IgD-negative memory B cell (primary cell): ENCODE measurements around the gene EVL. TPM values are rescaled to one million over a fixed set of nuclear protein-coding genes. Genes with fewer than 3 reads are reported as not detected.

Experiments
- H3K27ac Mint-ChIP-seq, 3 donors: one replicate each; pipeline ENCODE4 v1.8.0; 2020 to 2022; ENCODE audit warnings: mild to moderate bottlenecking in 3 of 3, mixed read lengths in 3 of 3, moderate library complexity in 1 of 3
- H3K27me3 Mint-ChIP-seq: one replicate; pipeline ENCODE4 v1.8.0; 2021; ENCODE audit warnings: mixed read lengths
- H3K36me3 Mint-ChIP-seq: one replicate; pipeline ENCODE4 v1.8.0; 2020; ENCODE audit warnings: mild to moderate bottlenecking, mixed read lengths
- H3K4me1 Mint-ChIP-seq, 3 donors: one replicate each; pipeline ENCODE4 v1.8.0; 2020 to 2022; ENCODE audit warnings: mixed read lengths in 3 of 3, mild to moderate bottlenecking in 1 of 3
- H3K4me3 Mint-ChIP-seq, 4 donors: one replicate each; pipeline ENCODE4 v1.8.0; 2020 to 2022; ENCODE audit warnings: mild to moderate bottlenecking in 4 of 4, mixed read lengths in 4 of 4, moderate library complexity in 3 of 4
- H3K9me3 Mint-ChIP-seq, 3 donors: one replicate each; pipeline ENCODE4 v1.8.0; 2020 to 2021; ENCODE audit warnings: mixed read lengths in 3 of 3, mild to moderate bottlenecking in 1 of 3
- polyA plus RNA-seq: library from polyadenylated mRNA; unstranded; fragments of 300-500 nt; fragmentation: Illumina TruSeq; gene quantifications from one replicate; pipeline ENCODE4 v1.2.3, GENCODE V29; 2021

EVL gene
- polyA plus RNA-seq, 1 donor from 2014 or later = 73.3 TPM

DNA sequence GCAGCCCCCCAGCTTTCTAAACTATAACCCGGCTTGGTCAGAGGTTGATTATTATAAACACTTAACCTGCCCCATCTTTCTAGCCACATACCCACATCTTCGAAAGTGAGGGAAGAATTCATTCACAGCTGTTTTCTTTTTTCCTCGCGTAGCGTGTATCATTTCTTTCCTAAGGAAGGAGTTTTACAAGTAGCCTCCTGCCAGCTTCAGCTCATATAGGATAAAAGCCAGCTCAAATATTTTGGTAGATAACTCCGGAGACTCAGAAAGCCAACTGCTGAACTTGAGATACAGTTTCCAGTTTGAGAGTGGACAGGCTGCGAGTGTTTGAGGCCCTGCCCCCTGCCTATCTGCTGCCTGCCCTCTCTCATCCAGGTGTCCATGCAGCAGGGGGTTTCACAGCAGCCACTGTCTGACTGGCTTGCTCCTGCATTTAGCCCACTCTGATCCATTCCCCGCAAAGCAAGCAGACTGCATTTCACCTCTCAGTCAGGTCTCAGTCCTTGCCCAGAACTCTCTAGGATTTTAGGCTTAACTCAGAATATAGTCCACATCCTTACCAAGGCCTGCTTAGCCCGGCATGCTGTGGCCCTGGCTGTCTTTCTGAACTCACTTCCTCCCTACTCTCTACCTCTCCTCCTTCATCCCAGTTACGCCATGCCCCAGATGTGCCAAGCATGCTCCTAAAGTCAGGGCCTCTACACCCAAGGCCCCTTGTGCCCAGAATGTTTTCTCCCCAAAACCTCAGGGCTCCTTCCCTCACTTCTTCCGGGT is 46.9 kb downstream of the EVL start:
- H3K27ac Mint-ChIP-seq = peak overlapping the region in 1 of 3 donors; percentile 86
- peaks cover 3% of the 10 kb centered on the region for H3K36me3 Mint-ChIP-seq
- H3K4me3 Mint-ChIP-seq = no peak overlapping the region
- H3K4me1 Mint-ChIP-seq = peaks cover 20 to 31% (median 26%) of the 10 kb centered on the region in 3 donors
- no peaks in the 10 kb centered on the region for H3K27me3 Mint-ChIP-seq
- H3K9me3 Mint-ChIP-seq = no peaks in the 10 kb centered on the region

- Mint-ChIP-seq H3K27me3 (no peaks in the 10 kb centered on the region), H3K4me1 (peaks cover 17 to 26% (median 20%) of the 10 kb centered on the region in 3 donors), H3K4me3 (no peak overlapping the region), H3K27ac (no peak overlapping the region), H3K9me3 (no peaks in the 10 kb centered on the region), H3K36me3 (peaks cover 3% of the 10 kb centered on the region)
These were observed 49.0 kb downstream of the EVL start for GRCh38 chr14:100114109-100114765.

DNA sequence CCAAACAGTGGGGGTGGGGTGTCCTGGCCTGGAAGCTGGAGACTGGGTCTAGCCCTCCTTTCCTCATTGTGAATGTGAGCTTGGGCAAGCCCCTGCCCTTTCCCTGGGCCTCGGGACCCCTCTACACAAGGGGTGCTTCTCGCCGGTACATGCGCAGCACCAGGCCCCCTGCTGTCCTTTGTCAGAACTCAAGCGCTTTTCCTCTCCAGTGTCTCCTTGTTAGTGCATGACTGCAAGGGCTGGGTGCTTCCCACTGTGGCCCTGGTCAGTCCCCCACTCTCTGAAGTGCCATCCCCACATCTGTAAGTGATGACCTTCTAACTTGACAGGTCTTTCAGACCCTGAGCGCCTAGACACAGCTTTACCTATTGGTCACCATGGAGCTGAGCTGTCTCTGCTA is 50.0 kb downstream of the EVL start:
- H3K36me3 Mint-ChIP-seq = peaks cover 3% of the 10 kb centered on the region
- H3K4me1 Mint-ChIP-seq = peaks cover 17 to 26% (median 20%) of the 10 kb centered on the region in 3 donors
- no peaks in the 10 kb centered on the region for H3K27me3 Mint-ChIP-seq
- no peaks in the 10 kb centered on the region for H3K9me3 Mint-ChIP-seq
- no peak overlapping the region for H3K27ac Mint-ChIP-seq
- no peak overlapping the region for H3K4me3 Mint-ChIP-seq

DNA sequence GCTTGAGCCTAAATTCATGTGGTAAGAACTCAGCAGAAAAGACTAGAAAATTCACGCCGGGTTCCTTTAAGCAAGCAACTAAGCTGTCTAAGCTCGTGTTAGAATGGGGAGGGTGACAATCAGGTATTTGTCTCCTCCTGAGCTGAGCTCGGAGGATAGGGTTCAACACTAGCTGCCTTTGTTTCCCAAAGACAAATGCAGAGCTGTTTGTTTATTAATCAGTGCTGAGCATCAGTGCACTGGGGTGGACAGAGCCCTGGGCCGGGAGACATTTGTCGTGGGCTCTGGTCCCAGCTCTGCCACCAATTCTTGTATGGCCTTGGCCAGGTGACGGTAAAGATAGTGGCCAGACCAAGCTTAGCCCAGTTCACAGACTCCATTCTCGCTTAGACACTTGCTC is 50.5 kb downstream of the EVL start:
- Mint-ChIP-seq H3K9me3 (no peaks in the 10 kb centered on the region), H3K27me3 (no peaks in the 10 kb centered on the region), H3K36me3 (peaks cover 3% of the 10 kb centered on the region), H3K27ac (peak overlapping the region in 1 of 3 donors; percentile 35), H3K4me1 (peaks cover 18 to 26% (median 20%) of the 10 kb centered on the region in 3 donors), H3K4me3 (no peak overlapping the region)

GRCh38 chr14:100116134-100116533 is 50.9 kb downstream of the EVL start:
- H3K27me3 Mint-ChIP-seq = no peaks in the 10 kb centered on the region
- H3K9me3 Mint-ChIP-seq = no peaks in the 10 kb centered on the region
- peaks cover 18 to 26% (median 20%) of the 10 kb centered on the region in 3 donors for H3K4me1 Mint-ChIP-seq
- H3K36me3 Mint-ChIP-seq = peaks cover 3% of the 10 kb centered on the region
- H3K4me3 Mint-ChIP-seq = no peak overlapping the region
- H3K27ac Mint-ChIP-seq = peak overlapping the region in 1 of 3 donors; percentile 35

DNA sequence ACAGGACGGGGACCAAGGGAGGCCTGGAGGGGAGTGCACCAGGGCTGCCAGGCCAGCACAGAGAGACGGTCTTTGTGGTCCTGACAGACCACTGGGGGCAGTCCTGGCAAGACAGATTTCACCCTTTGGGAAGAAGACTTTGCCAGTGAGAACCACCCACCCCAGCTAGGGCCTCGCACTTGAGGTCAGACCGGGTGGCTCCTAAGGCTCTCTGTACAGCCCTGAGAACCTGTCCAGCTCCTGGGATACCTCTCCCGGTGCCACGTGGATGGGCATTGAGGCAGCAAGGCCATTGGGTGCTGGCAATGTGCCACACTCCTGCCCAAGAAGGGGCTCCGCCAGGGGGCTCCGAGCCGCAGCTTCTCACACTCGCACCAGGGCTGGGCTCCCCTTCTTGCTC is 51.8 kb downstream of the EVL start:
- no peaks in the 10 kb centered on the region for H3K27me3 Mint-ChIP-seq
- no peaks in the 10 kb centered on the region for H3K9me3 Mint-ChIP-seq
- H3K36me3 Mint-ChIP-seq = peaks cover 3% of the 10 kb centered on the region
- peaks cover 18 to 26% (median 20%) of the 10 kb centered on the region in 3 donors for H3K4me1 Mint-ChIP-seq
- no peak overlapping the region for H3K4me3 Mint-ChIP-seq
- peak overlapping the region in 1 of 3 donors; percentile 31 for H3K27ac Mint-ChIP-seq

DNA sequence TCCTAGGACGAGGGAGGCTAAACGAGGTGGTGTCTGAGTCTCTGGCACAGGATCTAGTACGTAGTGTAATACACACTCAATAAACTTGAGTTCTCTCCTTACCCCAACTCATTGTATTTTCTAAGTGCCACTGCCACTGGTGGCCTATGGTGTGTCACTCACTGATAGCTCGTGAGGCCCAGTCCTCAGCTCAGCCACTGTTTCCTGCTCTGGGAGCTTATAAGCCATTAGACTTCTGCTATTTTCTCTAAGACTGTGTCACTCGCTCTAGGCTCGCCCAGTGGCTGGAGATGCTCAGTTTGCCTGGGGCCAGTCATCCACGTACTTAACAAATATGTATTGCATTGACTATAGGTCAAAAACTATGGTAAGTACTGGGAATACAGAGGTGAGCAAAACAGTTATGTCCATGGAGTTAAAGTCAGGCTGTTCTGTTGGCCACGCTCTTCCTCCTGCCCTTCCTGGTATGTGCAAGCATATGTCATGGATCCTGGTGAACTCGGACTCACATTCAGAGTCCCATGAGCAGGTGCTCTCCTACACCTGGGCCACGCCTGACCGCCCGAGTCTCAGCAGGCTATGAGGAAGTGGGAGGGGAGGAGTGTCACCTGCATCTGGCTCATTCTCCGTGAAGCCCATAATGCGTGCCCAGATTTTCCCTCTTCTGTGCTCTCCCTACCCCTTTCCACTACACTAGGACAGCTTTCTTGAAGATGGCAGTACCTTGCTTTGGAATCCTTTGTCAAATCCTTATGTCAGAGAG is 52.6 kb downstream of the EVL start:
- H3K27ac Mint-ChIP-seq = peak overlapping the region; percentile 3 to 90 (median 31)
- H3K9me3 Mint-ChIP-seq = no peaks in the 10 kb centered on the region
- peaks cover 15 to 22% (median 16%) of the 10 kb centered on the region in 3 donors for H3K4me1 Mint-ChIP-seq
- H3K4me3 Mint-ChIP-seq = peak overlapping the region in 1 of 4 donors; percentile 14
- H3K27me3 Mint-ChIP-seq = no peaks in the 10 kb centered on the region
- peaks cover 3% of the 10 kb centered on the region for H3K36me3 Mint-ChIP-seq

- no peaks in the 10 kb centered on the region for H3K27me3 Mint-ChIP-seq
- H3K36me3 Mint-ChIP-seq = peaks cover 3% of the 10 kb centered on the region
- peak overlapping the region in 2 of 3 donors; percentile 3 to 85 for H3K27ac Mint-ChIP-seq
- H3K4me3 Mint-ChIP-seq = peak overlapping the region in 1 of 4 donors; percentile 1
- H3K4me1 Mint-ChIP-seq = peaks cover 12 to 19% (median 15%) of the 10 kb centered on the region in 3 donors
- H3K9me3 Mint-ChIP-seq = no peaks in the 10 kb centered on the region
These were observed 53.3 kb downstream of the EVL start for GRCh38 chr14:100118396-100119011.

DNA sequence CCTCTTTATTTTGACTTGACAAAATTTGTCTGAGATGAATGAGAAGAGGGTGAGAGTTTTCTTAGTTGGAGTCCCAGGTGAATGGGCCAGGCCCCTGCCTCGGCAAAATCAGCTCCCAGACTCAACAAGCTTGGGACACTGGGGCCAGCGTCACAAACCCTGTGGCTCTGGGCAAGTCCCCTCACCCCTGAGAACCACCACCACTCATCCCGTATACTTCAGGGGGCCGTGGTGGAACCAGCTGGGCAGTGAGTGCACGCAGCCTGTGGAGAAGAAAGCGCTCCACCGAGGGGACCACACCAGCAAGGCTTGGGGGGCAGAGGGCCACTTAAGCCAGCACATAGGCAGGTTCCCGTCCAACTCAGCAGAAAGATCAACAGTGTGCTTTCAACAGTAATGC is 54.0 kb downstream of the EVL start:
- Mint-ChIP-seq H3K9me3 (no peaks in the 10 kb centered on the region), H3K27me3 (no peaks in the 10 kb centered on the region), H3K4me1 (peaks cover 12 to 19% (median 15%) of the 10 kb centered on the region in 3 donors), H3K27ac (peak overlapping the region in 1 of 3 donors; percentile 85), H3K36me3 (peaks cover 3% of the 10 kb centered on the region), H3K4me3 (no peak overlapping the region)

DNA sequence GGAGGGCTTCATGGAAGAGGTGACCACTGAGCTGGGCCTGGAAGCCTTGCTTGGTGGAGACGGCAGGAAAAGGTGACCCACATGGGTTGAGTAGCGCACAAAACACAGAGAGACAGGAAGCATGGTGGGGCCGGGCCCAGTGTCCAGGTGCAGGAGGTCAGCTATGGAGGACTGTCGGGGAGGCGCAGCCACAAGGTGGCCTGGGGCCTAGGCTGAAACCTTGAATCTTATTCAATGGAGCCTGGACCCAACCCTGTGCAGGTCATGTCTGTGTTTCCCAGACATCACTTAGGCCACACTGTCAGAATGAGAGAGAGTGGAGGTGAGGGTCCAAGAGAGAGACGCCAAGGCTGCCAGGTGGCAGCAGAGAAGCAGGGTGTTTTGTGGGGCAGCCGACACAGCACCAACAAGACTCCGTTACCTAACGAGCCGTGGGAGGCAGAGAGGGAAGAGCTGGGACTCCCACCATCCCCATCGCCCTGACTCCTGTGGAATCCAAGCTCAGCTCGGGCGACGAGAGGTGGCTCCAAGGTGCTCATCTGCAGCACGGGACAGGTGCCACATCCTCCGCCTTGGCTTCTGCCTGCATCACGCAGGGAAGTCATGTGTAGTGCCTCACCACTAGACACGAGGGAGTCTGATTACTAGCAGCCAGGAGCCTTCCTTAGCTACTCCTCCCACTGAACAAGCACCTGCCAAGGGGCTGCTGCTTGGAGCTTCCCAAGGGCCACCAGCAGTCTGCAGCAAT is 55.5 kb downstream of the EVL start:
- H3K9me3 Mint-ChIP-seq = no peaks in the 10 kb centered on the region
- H3K4me3 Mint-ChIP-seq = no peak overlapping the region
- no peak overlapping the region for H3K27ac Mint-ChIP-seq
- H3K36me3 Mint-ChIP-seq = peaks cover 3% of the 10 kb centered on the region
- no peaks in the 10 kb centered on the region for H3K27me3 Mint-ChIP-seq
- peaks cover 12 to 19% (median 15%) of the 10 kb centered on the region in 3 donors for H3K4me1 Mint-ChIP-seq

DNA sequence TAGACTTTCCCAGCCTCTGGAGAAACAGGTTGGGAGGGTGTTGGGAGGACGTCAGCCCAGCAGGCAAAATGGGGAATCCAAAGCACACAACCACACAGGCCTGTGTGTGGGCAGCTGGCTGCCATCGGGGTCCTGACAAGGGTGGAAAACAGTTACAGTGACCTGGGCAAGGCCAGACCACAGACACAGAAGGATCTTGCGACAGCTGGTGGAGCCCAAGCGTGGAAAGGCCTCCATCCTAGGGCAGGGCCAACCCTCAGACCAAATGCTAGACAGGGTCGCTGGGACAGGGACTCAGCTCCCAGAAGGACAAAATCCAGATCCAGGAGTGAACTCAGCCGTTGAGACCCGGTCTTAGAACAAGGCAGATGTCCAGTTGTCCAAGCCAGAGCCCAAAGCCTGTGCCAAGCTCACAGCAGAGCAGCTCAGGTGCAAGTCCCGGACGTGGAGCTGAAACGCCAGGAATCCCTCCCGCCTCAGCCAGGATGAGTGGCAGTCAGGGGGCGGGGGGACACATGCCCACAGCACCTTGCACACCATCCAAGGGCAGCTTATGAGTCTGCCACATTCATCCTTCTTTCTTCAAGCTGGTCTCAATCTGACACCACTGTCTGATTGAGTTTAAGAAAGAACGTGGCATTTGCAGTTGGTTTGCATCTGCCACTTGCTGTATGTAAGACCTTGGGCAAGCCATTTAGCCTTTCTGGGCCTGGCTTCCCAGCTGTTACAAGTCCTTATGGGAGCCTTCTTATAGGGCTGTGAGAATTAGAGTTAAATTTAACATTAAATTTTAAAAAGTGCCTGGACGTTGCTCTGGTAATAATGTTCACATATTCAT is 56.6 kb downstream of the EVL start:
- H3K27me3 Mint-ChIP-seq = no peaks in the 10 kb centered on the region
- peaks cover 9 to 14% (median 10%) of the 10 kb centered on the region in 3 donors for H3K4me1 Mint-ChIP-seq
- H3K27ac Mint-ChIP-seq = peak overlapping the region in 1 of 3 donors; percentile 64
- peaks cover 3% of the 10 kb centered on the region for H3K36me3 Mint-ChIP-seq
- no peak overlapping the region for H3K4me3 Mint-ChIP-seq
- no peaks in the 10 kb centered on the region for H3K9me3 Mint-ChIP-seq

DNA sequence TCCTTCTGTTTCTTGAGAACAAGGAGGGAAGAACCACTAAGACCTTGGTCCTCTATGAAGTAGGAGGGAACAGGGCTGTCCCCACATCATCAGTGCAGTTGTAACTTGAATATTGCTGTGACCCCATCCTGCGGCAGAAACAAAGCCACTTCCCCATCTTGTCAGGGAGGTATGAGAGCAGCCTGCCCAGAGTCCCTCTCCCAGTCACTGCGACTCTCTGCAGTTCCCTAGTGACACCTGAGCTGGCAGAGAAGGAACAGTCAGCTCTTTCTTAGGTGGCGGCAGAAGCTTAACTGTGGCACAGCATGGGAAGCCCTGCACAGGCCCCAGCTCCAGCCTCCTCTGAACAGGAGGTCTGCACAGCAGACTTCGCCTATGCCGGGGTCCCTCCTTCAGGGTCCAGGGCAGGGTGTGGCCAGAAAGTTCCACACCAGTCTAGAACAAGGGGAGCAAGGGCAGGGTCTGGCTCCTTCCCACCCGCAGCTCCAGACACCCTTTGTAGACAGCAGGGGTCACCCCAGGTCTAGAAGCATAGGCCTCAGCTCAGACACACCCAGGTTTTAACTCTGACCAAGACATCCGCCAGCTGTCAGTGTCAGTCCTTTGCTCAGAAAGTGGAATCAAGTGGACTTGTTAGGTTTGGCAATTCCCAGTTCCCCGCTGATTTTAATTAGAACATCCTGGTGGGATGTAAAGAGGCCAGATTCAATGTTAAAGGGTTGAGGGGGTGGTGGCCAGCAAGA is 57.4 kb downstream of the EVL start:
- Mint-ChIP-seq H3K4me1 (peaks cover 6 to 9% (median 8%) of the 10 kb centered on the region in 3 donors), H3K9me3 (no peaks in the 10 kb centered on the region), H3K27ac (peak overlapping the region in 1 of 3 donors; percentile 64), H3K4me3 (no peak overlapping the region), H3K36me3 (peaks cover 3% of the 10 kb centered on the region), H3K27me3 (no peaks in the 10 kb centered on the region)

- Mint-ChIP-seq H3K27me3 (no peaks in the 10 kb centered on the region), H3K27ac (no peak overlapping the region), H3K36me3 (peaks cover 3% of the 10 kb centered on the region), H3K4me1 (peaks cover 0 to 3% (median 2%) of the 10 kb centered on the region in 3 donors), H3K9me3 (no peaks in the 10 kb centered on the region), H3K4me3 (no peak overlapping the region)
These were observed 58.4 kb downstream of the EVL start for GRCh38 chr14:100123618-100124017.
